Measurements from ENCODE around the gene NUTF2. TPM values are rescaled to one million over a fixed set of nuclear protein-coding genes. Genes with fewer than 3 reads are reported as not detected.
"Not testable (repeated sequence)": the region's sequence is repeated elsewhere in the genome, so short reads cannot be mapped to it uniquely, and the experiment has no call there.

NUTF2 gene
- polyA plus RNA-seq, 12 donors: 111 to 1,287 (median 122) TPM

DNA sequence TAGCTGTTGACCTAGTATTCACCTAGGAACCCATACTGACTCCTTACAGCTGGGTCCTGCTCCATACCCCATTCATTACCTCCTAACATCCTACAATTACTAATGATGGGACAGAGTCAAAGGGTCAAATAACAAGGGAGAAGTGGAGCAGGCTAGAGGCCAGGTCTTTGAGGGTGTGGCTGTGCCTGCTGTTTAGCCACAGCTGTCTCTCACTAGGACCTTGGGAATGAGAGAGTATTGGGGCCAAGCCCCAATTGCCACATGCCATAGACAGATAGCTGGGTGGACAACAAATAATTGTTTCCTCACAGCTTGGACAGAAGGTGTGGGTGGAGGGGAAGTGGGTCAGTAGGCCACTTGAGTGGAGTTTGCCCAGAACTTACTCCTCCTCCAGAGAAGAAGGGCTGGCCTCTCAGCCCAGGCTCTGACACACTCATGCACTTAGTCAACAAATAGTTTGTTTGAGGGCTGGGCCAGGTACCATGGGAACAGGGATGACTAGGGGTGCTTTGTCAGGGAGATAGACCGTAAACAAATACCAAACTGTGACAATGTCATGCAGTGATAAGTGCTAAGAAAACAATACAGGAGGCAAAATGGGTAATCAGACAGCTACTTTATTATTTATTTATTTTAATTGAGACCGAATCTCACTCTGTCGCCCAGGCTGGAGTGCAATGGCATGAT is 11.0 kb downstream of the NUTF2 start:
- no peak for DNase-seq

DNA sequence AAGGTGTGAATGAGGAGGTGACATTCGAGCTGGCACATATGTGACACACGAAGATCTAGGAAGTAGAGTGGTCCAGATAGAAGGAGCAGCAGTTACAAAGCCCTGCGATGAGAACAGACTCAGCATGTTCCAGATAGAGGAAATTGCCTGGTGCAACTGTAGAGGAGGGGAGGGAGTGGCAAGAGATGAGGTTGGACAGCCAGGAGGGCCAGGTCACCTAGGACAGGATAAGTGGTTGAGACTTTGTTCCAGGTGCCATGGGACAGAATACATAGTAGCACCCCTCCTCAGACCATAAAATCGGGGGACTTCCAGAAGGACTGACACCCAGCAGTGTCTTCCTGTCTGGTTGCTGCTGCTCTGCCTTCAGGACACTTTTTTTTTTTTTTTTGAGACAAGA is 11.8 kb downstream of the NUTF2 start:
- DNase-seq: no peak

DNA sequence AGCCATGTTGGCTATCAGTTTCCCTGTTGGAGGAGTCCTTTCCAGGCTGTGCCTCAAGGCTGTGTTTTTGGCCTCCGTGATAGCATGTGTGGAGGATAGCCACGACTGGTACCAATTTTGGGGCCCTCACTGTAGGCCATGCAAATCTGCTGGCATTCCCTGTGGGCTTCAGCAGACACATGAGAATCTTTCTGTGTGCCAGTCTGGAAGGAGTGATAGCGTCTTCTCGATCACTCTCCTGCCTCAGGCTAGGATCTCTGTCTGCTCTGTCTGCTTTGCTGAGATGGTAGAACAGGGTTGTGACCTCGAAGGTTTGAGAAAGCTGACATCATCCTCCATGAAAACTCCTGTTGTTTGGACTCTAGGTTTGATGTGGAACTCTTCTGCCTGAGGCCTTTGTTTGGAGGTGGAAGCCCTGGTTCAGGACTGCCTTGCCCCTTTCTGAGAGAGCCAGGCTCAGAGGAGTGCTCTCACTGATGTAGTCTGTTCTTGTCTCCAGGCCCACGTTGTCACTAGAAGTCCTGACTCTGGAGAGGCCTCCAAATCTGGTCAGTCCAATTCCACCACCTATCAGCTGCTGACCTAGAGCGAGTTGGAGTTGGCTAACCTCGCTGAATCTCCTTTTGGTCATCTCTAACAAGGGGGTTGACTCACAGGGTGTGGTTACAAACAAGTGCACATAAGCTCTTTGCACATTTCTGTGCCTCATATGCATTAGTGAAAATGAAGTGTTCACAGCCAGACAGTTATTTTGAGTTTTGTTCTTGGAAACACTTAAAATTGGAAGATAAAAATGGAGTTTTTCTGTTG is 14.1 kb downstream of the NUTF2 start:
- no peak for DNase-seq

DNA sequence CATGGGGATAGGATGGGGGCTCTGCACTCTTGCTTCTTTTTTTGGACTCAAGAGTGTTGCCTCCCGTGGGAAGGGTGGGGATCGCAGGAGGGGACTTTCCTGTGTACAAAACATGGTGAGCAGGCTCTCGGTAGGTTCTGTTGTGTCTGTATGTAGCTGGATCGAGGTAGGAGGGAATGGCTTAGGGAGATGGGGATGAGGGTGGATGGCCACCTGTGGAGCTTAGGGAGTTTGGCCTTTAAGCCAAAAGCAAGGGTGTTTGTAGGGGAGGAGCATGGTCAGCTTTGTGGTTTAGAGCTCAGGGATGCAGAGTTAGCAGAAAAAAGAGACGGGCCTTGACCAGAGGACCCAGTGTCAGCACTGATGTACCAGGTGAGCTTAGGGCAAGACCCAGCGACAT is 15.1 kb downstream of the NUTF2 start:
- no peak for DNase-seq

DNA sequence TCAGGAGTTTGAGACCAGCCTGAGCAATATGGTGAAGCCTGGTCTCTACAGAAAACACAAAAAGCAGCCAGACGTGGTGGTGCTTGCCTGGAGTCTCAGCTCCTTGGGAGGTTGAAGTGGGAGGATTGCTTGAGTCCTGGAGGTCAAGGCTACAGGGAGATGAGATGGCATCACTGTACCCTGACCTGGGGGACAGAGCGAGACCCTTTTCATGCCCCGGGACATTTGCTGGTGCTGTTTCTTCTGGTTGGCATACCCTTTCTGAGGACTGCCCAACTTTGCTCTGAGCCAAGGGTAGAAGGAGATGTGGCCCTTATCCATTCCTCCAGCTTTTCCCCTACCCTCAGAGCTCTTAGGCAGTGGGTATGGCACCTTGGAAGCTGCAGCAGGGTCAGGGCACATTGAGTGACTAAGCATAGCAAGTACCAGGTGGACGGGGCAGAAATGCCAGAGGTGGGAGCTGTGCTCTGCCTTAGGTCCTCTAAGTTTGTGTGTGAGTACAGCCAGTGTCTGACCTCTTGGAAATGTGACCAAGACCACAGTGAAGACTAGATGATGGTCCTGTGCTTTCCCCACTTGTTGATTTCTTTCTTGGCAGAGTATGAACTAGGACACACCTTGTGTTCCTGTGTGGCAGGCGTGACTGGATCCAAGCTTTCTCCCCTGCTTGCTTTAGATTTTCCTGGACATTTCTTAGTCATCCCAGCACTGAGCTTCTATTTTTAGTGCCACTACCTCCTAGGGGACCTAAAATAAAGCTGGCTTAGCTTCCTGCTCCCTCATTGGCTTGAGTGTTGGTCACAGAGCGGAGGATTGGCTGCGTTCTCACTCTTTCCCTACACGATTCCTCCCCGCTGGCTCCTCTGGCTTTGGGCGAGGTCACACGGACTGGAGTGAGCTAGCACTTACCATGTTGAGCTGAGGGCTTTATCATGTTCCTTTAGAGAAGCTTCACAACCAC is 16.2 kb downstream of the NUTF2 start:
- DNase-seq: peak; percentile 76

DNA sequence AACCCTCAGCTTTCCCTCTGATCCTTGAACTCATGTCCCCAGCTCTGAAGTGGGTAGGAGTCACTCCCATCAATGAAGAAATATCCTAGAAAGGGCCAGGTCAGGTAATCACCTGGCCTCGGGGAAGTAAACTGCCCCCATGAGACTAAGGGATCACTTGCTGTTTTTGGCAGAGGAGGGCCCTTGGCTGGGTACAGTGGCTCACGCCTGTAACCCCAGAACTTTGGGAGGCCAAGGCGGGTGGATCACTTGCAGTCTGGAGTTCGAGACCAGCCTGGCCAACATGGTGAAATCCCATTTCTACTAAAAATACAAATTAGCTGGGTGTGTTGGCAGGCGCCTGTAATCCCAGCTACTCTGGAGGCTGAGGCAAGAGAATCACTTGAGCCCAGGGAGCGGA is 17.3 kb downstream of the NUTF2 start:
- not testable (repeated sequence) for DNase-seq

DNA sequence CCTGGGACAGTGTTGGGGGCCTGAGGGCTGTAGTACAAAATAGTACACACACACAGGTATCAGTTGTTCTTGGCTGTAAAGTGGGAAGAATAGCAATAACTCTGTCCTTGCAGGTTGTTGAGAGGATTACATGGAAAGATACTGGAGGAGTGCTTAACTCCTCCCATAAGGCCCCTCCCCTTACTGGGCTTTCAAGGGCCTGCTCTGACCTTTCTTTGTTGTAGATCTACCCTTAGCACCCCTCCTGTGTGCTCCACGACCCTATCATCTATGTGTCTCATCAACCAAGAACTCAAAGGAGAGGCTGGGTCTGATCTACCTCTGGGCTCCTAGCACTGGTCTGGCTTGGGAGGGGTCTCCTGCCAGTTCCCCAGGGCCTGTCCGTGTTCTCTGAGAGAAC is 17.9 kb downstream of the NUTF2 start:
- no peak for DNase-seq

DNA sequence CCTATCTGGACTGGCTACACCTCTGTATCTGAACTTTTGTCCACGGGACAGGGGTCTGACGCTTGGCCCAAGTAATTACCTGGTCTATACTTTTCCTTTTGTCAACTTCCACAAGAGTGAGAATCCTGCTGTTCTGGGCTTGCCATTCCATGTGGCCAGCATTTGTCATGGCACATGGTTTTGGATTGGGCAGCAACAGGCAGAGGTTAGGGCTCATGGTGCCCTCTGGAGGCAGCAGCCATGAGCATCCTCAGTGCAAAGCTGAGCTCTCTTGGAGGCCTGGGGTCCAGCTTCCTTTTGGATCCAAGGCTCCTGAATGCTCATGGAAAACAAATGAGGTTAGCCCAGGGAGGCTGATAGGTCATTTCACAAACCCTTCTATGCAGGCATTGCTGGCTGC is 18.6 kb downstream of the NUTF2 start:
- no peak for DNase-seq

DNA sequence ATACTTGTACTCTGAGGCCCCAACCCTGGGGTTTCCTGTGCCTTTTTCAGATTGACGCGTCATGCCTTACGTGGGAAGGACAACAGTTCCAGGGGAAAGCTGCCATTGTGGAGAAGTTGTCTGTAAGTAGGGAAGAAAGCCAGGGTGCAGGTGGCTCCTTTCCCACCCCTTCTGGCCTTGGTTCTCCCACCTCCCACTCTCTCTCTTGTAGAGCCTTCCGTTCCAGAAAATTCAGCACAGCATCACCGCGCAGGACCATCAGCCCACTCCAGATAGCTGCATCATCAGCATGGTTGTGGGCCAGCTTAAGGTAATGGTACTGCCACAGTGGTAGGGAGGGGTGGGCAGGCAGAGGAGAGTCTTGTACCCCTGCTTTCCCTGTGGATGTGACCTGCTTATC is 21.6 kb downstream of the NUTF2 start:
- DNase-seq: no peak

DNA sequence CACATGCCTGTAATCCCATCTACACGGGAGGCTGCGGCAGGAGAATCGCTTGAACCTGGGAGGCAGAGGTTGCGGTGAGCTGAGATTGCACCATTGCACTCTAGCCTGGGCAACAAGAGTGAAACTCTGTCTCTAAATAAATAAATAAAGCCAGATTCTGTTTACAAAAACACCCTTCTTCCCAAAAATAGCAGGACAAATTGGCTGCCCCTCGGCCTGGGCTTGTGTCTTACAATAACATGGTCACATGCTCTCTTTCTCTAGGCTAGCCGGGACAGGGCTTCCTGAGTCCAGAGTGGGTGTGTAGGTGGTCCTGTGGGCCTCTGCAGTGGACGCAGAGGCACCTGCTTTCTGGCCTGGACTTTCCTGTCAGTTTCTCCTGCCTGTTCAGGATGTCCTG is 22.9 kb downstream of the NUTF2 start:
- DNase-seq: no peak

DNA sequence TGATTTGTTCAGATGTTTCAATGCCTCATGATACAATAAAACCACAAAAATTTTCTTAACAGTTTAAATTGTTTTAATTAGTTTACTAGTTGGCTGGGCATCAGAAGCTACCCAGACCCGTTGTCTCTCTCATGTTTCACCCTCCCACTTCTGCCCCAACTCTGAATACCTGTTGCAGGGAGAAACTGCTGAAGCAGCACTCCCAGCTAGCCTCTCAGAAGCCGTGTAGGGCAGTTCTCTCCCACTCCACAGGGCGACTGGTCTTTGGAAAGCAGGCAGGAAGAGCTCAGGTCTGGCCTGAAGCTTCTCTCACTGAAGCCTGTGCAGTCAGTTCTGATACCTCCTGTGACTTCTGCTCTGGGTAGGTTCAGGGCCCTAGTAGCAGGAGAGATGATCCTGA is 24.5 kb downstream of the NUTF2 start:
- no peak for DNase-seq

DNA sequence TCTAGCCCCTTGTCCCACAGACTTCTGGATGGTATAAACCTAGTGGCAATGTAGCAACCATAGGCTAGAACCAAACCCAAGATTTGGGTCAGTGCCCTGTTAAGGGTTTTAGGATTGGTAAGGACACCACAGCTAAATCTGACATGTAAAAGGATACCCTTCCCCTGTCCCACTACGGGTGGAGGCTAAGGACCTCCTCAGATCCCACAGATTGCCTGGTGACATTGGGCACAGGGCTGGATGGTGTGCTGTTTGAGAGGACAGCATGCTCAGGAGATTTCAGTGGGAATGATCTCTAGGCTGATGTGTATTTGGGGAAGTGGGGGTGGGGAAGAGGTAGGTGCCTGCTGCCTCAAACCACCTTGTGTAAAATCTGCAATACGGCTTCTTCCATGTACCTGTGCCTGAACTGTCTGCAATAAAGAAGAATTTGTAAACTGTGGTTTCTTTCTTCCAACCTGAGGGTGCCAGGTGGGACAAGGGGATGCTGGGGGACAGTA is 25.4 kb downstream of the NUTF2 start:
- DNase-seq: no peak

DNA sequence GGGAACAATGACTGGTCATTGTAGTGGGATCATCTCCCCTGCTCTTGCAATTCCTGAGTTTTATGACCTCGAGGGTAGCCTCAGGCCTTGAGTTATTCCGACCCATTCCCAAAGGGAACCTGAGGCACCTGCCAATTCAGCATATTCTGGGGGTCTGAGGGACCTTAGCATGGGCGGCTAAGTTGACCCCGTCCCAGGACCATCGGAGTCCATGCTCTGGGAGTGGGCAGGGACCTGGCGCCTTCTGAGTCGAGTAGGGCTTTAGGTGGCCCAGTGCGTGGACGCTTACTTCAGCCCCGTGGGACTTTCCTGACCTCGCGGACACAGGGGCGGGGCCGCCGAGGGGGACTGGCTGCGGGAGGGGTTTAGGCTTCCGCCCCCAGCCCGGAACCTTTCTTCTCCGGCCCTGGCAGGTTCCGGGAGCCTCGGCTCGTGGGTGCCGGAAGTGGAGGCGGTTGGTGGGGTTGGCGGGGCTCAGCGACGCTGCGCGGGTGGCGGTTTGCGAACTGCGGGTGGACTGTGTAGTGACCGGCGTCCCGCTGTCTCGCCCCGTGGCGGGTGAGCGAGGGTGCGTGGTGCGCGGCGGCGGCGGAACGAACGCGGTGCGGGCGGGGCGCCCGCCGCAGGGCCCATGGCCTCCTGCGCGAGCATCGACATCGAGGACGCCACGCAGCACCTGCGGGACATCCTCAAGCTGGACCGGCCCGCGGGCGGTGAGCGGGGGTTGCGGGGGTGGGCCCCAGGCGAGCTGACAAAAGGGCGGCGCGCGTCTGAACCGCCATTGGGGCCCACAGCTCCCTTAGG is 26.1 kb downstream of the NUTF2 start, which contains the start of gene EDC4:
Gene EDC4, plus strand, starts transcription at position 422 of the 804 bp plus-strand sequence. Its CDS starts 210 bp downstream, at position 632.
- peak; percentile 78 for DNase-seq

DNA sequence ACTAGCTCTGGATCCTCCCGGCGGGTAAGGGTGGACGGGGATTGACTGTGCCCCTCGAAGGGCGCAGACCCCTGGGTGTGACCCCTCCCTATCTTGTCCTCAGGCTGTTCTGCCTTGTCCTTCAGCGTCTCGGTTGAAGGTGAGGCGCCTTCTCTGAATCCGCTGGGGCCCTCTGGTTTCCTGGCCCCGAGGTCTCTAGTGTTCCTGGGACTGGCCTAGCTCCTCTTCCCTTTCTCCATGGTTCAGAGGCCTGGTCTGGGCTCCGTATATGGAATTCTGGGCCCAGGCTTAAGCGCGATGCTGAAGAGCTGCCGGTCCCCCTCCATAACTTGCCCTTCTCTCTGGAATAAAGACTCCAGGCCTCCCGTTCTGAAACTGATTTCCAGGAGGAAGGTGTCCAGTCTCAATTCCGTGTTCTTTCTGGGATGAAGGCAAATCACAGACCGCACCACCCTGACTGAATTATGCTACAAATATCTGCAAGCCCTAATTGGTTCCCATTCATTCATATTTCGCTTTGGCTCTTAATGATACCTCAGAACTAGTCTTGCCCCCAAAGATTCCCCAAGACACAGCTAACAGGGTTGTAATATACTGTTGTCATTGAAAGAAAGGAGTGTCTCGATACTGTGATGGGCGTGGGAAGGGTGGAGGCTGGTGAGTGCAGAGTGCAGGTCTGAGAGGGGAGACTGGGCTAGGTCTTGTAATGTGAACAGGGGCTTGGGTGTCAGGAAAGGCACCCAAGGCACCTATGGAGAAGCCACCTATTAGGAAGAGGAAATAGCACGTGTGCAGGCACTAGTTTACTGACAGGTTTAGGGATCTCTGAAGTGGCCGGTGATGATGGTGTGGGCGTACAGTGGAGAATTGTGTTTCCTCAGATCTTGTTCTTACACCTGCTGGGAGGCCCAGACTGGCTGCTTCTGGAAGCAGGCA is 27.0 kb downstream of the NUTF2 start:
- DNase-seq: no peak

DNA sequence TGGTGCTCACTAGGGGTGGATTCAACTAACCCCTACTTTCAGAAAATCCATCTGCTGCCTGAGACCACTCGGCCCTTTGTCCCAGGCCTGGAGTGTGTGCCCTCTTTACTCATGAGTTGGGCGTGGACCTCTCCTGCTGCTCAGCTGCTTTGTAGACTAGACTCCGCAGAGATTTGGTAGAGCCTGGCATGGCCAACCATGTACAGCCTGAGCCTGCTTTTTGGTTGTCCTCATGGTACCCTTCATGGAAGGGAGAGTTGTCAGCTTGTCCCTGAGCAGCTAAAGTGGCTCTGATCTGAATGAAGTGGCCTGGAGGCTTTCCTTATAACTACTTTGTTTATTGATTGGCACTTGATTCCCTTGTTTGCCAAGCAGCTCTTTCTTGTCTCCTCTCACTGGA is 27.6 kb downstream of the NUTF2 start:
- no peak for DNase-seq

DNA sequence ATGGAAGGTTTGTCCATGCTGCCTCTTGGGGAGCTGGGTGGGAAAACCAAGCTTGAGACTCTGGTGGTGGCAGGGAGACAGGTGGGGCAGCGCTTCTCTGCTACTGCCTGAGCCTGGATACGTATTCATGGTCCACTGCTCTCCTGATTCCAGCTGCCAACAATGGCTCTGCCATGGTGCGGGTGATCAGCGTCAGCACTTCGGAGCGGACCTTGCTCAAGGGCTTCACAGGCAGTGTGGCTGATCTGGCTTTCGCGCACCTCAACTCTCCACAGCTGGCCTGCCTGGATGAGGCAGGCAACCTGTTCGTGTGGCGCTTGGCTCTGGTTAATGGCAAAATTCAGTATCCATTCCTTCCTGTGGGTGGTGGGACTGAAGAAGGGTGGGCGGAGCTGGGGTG is 30.3 kb downstream of the NUTF2 start:
- no peak for DNase-seq

DNA sequence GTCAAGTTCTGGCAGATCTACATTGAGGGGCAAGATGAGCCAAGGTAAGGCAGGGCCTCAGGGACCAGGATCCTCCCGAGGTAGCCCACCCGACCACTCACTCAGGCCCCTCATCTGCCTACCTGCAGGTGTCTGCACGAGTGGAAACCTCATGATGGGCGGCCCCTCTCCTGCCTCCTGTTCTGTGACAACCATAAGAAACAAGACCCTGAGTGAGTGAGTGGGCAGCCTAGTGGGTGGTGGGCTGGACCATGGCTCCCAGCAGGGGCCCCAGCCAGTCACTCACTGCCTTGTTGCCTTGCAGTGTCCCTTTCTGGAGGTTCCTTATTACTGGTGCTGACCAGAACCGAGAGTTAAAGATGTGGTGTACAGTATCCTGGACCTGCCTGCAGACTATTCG is 31.5 kb downstream of the NUTF2 start:
- no peak for DNase-seq

DNA sequence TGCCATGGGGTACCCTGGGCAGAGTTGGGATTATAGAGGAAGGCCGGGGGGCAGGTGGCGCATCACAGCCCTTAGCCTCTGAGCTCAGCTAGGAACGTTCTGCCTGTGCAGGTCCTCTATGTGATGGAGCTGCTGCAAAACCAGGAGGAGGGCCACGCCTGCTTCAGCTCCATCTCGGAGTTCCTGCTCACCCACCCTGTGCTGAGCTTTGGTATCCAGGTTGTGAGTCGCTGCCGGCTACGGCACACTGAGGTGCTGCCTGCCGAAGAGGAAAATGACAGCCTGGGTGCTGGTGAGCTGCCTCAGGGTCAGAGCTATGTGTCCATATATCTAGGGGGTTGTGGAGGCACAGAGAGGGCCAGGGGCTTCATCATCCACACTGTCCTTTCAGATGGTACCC is 32.1 kb downstream of the NUTF2 start:
- DNase-seq: no peak

DNA sequence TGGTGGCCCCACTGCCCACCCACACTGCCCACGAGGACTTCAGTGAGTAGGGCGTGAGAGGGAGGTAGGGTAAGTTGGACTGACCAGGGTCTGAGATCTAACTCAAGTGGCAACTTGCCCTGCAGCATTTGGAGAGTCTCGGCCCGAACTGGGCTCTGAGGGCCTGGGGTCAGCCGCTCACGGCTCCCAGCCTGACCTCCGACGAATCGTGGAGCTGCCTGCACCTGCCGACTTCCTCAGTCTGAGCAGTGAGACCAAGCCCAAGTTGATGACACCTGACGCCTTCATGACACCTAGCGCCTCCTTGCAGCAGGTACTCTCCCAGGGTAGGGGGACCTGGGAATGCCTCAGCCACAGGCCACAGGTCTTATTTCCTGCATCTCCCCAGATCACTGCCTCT is 32.7 kb downstream of the NUTF2 start:
- no peak for DNase-seq

DNA sequence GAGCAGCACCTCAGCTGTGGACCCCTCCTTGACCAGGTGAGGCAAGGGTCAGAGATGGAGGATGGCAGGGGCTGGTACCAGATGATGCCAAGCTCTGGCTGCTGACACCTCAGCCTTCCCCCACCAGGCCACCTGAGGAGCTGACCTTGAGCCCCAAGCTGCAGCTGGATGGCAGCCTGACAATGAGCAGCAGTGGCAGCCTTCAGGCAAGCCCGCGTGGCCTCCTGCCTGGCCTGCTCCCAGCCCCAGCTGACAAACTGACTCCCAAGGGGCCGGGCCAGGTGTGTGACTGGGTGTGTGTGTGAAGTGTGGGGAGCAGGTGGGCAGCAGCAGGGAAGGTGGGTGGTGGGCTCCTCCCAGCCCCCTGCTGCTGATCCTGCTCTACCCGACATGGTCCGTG is 33.2 kb downstream of the NUTF2 start:
- no peak for DNase-seq
